ENCODE measurements around the gene IMPA2. TPM values are rescaled to one million over a fixed set of nuclear protein-coding genes. Genes with fewer than 3 reads are reported as not detected.
"Not testable (repeated sequence)": the region's sequence is repeated elsewhere in the genome, so short reads cannot be mapped to it uniquely, and the experiment has no call there.

Gene IMPA2
- total RNA-seq, 1 experiment from 2014 or later = 13.3 TPM

- no peaks in the 10 kb centered on the region for H3K27me3 ChIP-seq (replicated peaks)
- H3K4me3 ChIP-seq = peak overlapping the region; percentile 33
- H3K27ac ChIP-seq = no peak overlapping the region
- H3K9me3 ChIP-seq (replicated peaks) = no peaks in the 10 kb centered on the region
- peak; percentile 75 to 82 for DNase-seq (ENCODE audit: low read depth in 1 of 2, low spot score in 2 of 2)
- H3K4me1 ChIP-seq (replicated peaks) = peaks cover 8% of the 10 kb centered on the region
- H3K36me3 ChIP-seq = no peaks in the 10 kb centered on the region
Observed at GRCh38 chr18:12038639-12039539, 57.6 kb downstream of the IMPA2 start.

- not testable (repeated sequence) for H3K9me3 ChIP-seq (replicated peaks); H3K36me3 ChIP-seq; H3K4me1 ChIP-seq (replicated peaks); H3K27ac ChIP-seq; H3K4me3 ChIP-seq; H3K27me3 ChIP-seq (replicated peaks)
- peak in 1 of 2 experiments; percentile 9 for DNase-seq (ENCODE audit: low read depth in 1 of 2, low spot score in 2 of 2)
Observed at GRCh38 chr18:12039540-12039930, 58.2 kb downstream of the IMPA2 start.

- Histone ChIP-seq H3K9me3 (replicated peaks) (no peaks in the 10 kb centered on the region), H3K4me1 (replicated peaks) (peaks cover 8% of the 10 kb centered on the region), H3K4me3 (no peak overlapping the region), H3K27ac (no peak overlapping the region), H3K36me3 (no peaks in the 10 kb centered on the region), H3K27me3 (replicated peaks) (no peaks in the 10 kb centered on the region)
- no peak for DNase-seq (ENCODE audit: low read depth in 1 of 2, low spot score in 2 of 2)
Observed at GRCh38 chr18:12041561-12041960, 60.3 kb downstream of the IMPA2 start.

GRCh38 chr18:12043811-12044210 is 62.5 kb downstream of the IMPA2 start:
- Histone ChIP-seq H3K9me3 (replicated peaks) (no peaks in the 10 kb centered on the region), H3K27me3 (replicated peaks) (no peaks in the 10 kb centered on the region), H3K36me3 (no peaks in the 10 kb centered on the region), H3K4me1 (replicated peaks) (peaks cover 4% of the 10 kb centered on the region), H3K27ac (no peak overlapping the region), H3K4me3 (no peak overlapping the region)
- no peak for DNase-seq (ENCODE audit: low read depth in 1 of 2, low spot score in 2 of 2)

- Histone ChIP-seq H3K27ac (no peak overlapping the region), H3K27me3 (replicated peaks) (no peaks in the 10 kb centered on the region), H3K4me3 (no peak overlapping the region), H3K36me3 (no peaks in the 10 kb centered on the region), H3K4me1 (replicated peaks) (no peaks in the 10 kb centered on the region), H3K9me3 (replicated peaks) (no peaks in the 10 kb centered on the region)
- DNase-seq (ENCODE audit: low read depth in 1 of 2, low spot score in 2 of 2) = no peak
Observed at GRCh38 chr18:12044591-12044990, 63.3 kb downstream of the IMPA2 start.

- H3K9me3 ChIP-seq (replicated peaks) = no peaks in the 10 kb centered on the region
- DNase-seq (ENCODE audit: low read depth in 1 of 2, low spot score in 2 of 2) = no peak
- H3K4me3 ChIP-seq = no peak overlapping the region
- H3K27me3 ChIP-seq (replicated peaks) = no peaks in the 10 kb centered on the region
- H3K36me3 ChIP-seq = no peaks in the 10 kb centered on the region
- no peaks in the 10 kb centered on the region for H3K4me1 ChIP-seq (replicated peaks)
- H3K27ac ChIP-seq = no peak overlapping the region
Observed at GRCh38 chr18:12046046-12046750, 64.9 kb downstream of the IMPA2 start.

GRCh38 chr18:12046751-12047335 is 65.5 kb downstream of the IMPA2 start:
- H3K36me3 ChIP-seq = no peaks in the 10 kb centered on the region
- no peak overlapping the region for H3K27ac ChIP-seq
- H3K9me3 ChIP-seq (replicated peaks) = no peaks in the 10 kb centered on the region
- DNase-seq (ENCODE audit: low read depth in 1 of 2, low spot score in 2 of 2) = no peak
- no peaks in the 10 kb centered on the region for H3K4me1 ChIP-seq (replicated peaks)
- H3K27me3 ChIP-seq (replicated peaks) = no peaks in the 10 kb centered on the region
- no peak overlapping the region for H3K4me3 ChIP-seq

- H3K36me3 ChIP-seq = no peaks in the 10 kb centered on the region
- no peaks in the 10 kb centered on the region for H3K9me3 ChIP-seq (replicated peaks)
- H3K4me3 ChIP-seq = no peak overlapping the region
- no peaks in the 10 kb centered on the region for H3K27me3 ChIP-seq (replicated peaks)
- no peaks in the 10 kb centered on the region for H3K4me1 ChIP-seq (replicated peaks)
- H3K27ac ChIP-seq = no peak overlapping the region
- DNase-seq (ENCODE audit: low read depth in 1 of 2, low spot score in 2 of 2) = no peak
Observed at GRCh38 chr18:12048010-12048826, 66.9 kb downstream of the IMPA2 start.

- no peaks in the 10 kb centered on the region for H3K4me1 ChIP-seq (replicated peaks)
- H3K27me3 ChIP-seq (replicated peaks) = no peaks in the 10 kb centered on the region
- H3K4me3 ChIP-seq = no peak overlapping the region
- H3K9me3 ChIP-seq (replicated peaks) = no peaks in the 10 kb centered on the region
- H3K27ac ChIP-seq = no peak overlapping the region
- DNase-seq (ENCODE audit: low read depth in 1 of 2, low spot score in 2 of 2) = no peak
- no peaks in the 10 kb centered on the region for H3K36me3 ChIP-seq
Observed at GRCh38 chr18:12048827-12049175, 67.5 kb downstream of the IMPA2 start.

GRCh38 chr18:12049978-12050811 is 68.9 kb downstream of the IMPA2 start:
- no peak overlapping the region for H3K27ac ChIP-seq
- no peaks in the 10 kb centered on the region for H3K9me3 ChIP-seq (replicated peaks)
- H3K4me3 ChIP-seq = no peak overlapping the region
- no peaks in the 10 kb centered on the region for H3K4me1 ChIP-seq (replicated peaks)
- DNase-seq (ENCODE audit: low read depth in 1 of 2, low spot score in 2 of 2) = no peak
- no peaks in the 10 kb centered on the region for H3K27me3 ChIP-seq (replicated peaks)
- H3K36me3 ChIP-seq = no peaks in the 10 kb centered on the region

- Histone ChIP-seq H3K27ac (no peak overlapping the region), H3K4me3 (no peak overlapping the region), H3K27me3 (replicated peaks) (no peaks in the 10 kb centered on the region), H3K9me3 (replicated peaks) (no peaks in the 10 kb centered on the region), H3K36me3 (no peaks in the 10 kb centered on the region), H3K4me1 (replicated peaks) (no peaks in the 10 kb centered on the region)
- no peak for DNase-seq (ENCODE audit: low read depth in 1 of 2, low spot score in 2 of 2)
Observed at GRCh38 chr18:12052866-12053265, 71.6 kb downstream of the IMPA2 start.

GRCh38 chr18:12053289-12053688 is 72.0 kb downstream of the IMPA2 start:
- H3K27me3 ChIP-seq (replicated peaks) = no peaks in the 10 kb centered on the region
- DNase-seq (ENCODE audit: low read depth in 1 of 2, low spot score in 2 of 2) = no peak
- no peaks in the 10 kb centered on the region for H3K4me1 ChIP-seq (replicated peaks)
- no peaks in the 10 kb centered on the region for H3K9me3 ChIP-seq (replicated peaks)
- no peak overlapping the region for H3K4me3 ChIP-seq
- H3K27ac ChIP-seq = no peak overlapping the region
- no peaks in the 10 kb centered on the region for H3K36me3 ChIP-seq
